ENCODE measurements around the gene LTA. TPM values are rescaled to one million over a fixed set of nuclear protein-coding genes. Genes with fewer than 3 reads are reported as not detected.
A peak's percentile ranks its signal among the peaks of the same experiment; 100 is the strongest.
"Not testable (repeated sequence)": the region's sequence is repeated elsewhere in the genome, so short reads cannot be mapped to it uniquely, and the experiment has no call there.

LTA gene
- total RNA-seq, 1 donor from 2014 or later: not detected

DNA sequence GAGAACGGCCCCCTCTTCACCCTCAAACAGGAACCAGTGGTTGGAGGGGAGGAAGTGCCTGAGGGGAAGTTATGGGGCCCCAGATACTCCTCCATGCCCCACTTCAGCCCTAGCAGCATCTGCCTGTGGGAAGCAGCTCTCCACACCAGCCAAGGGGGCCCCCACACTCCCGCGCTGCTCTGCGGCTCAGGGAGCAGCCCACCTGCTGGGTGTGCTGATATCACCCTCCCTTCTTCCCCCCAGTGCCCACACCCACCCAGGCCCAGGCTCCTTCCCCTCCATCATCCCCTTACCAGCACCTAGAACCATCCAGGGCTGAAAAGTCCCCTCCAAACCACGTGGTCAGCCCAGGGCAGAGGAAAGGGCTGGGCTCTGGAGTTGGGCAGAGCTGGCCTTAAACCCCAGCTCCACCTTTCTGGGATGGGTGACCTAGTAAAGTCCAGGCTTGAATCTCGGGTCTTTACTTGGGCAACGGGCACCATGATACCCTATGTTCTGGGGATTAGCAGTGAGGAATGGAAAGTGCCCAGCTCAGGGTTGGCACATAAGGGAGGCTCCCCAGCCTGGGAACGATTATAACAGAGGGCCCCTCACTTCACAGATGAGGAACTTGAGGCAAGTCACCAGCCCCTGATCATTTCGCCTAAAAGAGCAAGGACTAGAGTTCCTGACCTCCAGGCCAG lies 14.7 kb downstream of the LTA start:
- no peak for DNase-seq (ENCODE audit: low read depth in 2 of 2)

GRCh38 chr6:31587791-31588777 lies 16.0 kb downstream of the LTA start:
- DNase-seq (ENCODE audit: low read depth in 2 of 2): no peak

- no peak for DNase-seq (ENCODE audit: low read depth in 2 of 2)
These were observed 17.0 kb downstream of the LTA start for GRCh38 chr6:31588871-31589650.

DNA sequence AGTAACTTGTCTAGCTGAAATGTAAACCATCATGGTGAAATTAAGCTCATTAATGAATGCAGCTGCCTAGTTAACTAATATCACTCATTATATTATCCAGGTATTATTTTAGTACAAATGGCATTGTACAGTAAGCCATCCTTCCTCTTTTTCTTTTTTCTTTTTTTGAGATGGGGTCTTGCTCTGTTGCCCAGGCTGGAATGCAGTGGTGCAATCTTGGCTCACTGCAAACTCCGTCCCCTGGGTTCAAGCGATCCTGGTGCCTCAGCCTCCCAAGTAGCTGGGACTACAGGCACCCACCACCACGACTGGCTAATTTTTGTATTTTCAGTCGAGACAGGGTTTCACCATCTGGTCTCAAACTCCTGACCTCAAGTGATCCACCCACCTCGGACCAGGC lies 18.6 kb downstream of the LTA start:
- DNase-seq (ENCODE audit: low read depth in 2 of 2): not testable (repeated sequence)

- no peak for DNase-seq (ENCODE audit: low read depth in 2 of 2)
These were observed 20.3 kb downstream of the LTA start for GRCh38 chr6:31592396-31592771.

DNA sequence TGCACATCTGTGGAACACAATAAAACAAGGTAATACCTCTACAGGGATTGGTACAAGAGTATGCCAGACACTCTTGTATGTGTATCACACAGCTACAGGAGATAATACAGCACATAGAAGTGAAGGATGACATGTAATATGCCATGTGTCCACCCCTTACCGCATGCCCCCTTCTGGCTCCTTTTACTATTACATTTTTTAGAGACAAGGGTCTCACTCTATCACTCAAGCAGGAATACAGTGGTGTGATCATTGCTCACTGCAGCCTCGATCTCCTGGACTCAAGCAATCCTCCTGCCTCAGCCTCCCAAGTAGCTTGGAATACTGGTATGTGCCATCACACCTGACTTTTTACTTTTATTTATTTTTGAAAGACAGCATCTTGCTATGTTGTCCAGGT lies 24.9 kb downstream of the LTA start:
- peak; percentile 48 to 63 for DNase-seq (ENCODE audit: low read depth in 2 of 2)

DNA sequence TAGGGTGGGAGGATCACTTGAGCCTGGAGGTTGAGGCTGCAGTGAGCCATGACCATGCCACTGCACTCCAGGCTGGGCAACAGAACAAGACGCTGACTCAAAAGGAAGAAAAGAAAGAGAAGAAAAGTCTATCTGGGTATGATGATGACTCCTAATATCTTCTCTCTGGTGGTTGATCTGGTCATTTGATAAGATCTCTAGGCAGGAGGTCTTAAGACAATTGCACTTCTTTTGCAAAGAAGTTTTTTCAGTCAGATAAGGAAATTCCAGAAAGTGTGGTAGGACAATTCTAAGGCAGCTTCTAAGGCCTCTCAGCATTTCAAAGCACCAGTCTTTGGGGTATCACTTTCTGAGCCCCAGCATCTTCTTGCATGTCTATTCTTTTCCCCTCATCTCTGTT lies 35.2 kb downstream of the LTA start:
- no peak for DNase-seq (ENCODE audit: low read depth in 2 of 2)

GRCh38 chr6:31609519-31610406 lies 37.7 kb downstream of the LTA start:
- no peak for DNase-seq (ENCODE audit: low read depth in 2 of 2)

DNA sequence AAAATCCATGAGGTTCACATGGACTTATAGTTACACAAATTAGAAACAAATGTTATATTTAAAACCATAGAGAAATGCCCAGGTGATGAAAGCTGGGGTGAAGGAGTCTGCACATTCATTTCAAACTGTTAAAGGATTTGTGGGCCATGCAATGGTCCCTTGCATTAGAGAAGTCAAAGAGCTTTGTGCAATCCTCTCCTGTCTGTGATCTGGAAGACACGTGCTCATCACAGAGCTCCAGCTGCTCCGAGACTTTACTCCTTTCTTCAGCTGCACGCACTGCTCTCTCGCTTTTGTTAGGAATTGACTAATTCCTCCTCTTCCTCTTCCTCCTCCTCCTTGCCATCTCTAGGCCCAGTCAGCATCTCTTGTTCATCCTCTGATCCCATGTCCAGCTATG lies 38.9 kb downstream of the LTA start:
- no peak for DNase-seq (ENCODE audit: low read depth in 2 of 2)

- DNase-seq (ENCODE audit: low read depth in 2 of 2): no peak
These were observed 42.1 kb downstream of the LTA start for GRCh38 chr6:31614075-31614619.

GRCh38 chr6:31614684-31615578 lies 42.8 kb downstream of the LTA start, which contains the start of gene AIF1:
AIF1 (plus strand) TSS chr6:31615234; CDS start chr6:31615330, 96 bp downstream.
- DNase-seq (ENCODE audit: low read depth in 2 of 2): no peak

- no peak for DNase-seq (ENCODE audit: low read depth in 2 of 2)
These were observed 43.7 kb downstream of the LTA start for GRCh38 chr6:31615748-31616147.

DNA sequence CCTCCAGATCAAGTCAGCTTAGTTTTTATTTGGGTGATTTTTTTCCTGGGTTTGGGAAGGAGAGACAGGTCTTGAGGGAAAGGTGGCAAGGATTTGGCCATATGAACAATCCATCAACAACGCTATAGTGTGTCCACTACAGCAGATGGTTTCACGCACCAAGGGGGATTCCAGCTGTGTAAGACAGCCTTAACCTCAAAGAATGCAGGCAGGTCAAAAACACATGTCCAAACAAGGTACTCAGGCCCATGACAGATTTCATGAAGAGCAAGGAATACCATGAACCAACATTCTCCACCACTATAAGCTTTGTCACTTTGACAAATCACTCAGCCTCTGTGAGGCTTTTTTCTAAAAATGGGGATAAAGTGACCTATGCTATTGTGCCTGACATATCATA lies 44.9 kb downstream of the LTA start:
- no peak for DNase-seq (ENCODE audit: low read depth in 2 of 2)

- DNase-seq (ENCODE audit: low read depth in 2 of 2): peak; percentile 97 to 100
These were observed 47.9 kb downstream of the LTA start for GRCh38 chr6:31619805-31620585.

DNA sequence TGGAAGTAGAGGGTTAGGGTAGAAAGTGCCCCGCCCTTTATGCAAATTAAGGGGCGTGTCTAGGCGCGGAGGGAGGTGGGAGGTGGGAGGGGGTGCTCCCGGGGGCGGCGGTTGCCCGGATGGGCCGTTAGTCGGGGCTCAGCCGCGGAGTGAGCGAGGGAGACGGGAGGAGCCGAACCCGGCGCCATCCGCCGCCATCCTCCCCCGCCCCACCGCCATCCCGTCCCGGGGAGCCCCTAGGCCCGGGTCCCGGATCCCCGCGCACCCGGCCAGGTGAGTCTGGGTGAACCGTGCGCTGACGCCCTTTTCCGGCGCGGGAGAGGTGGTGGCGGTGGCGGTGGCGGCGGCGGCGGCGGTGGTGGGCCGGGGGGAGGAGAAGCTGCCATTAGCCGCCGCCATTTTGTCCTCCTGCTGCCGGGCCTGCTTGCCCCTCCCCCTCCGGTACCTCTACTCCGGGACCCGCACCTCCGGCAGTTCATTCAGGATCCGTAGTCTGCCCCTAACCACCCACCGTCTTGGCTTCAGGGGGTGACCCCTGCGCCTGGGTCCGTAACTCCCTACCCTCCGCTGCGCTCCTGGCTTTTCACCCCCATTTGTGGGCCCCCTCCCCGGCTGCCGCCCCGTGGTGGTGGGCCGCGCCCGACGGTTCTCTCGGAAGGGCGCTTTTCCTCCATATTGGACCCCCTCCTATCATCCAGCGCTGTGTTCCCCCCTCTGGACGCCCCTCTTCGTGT lies 48.7 kb downstream of the LTA start, which contains the start of gene PRRC2A:
Gene PRRC2A, plus strand, starts transcription at position 130 of the 734 bp plus-strand sequence. CDS start 2,075 bp downstream, outside the sequence.
- peak in 1 of 2 donors; percentile 26 for DNase-seq (ENCODE audit: low read depth in 2 of 2)

DNA sequence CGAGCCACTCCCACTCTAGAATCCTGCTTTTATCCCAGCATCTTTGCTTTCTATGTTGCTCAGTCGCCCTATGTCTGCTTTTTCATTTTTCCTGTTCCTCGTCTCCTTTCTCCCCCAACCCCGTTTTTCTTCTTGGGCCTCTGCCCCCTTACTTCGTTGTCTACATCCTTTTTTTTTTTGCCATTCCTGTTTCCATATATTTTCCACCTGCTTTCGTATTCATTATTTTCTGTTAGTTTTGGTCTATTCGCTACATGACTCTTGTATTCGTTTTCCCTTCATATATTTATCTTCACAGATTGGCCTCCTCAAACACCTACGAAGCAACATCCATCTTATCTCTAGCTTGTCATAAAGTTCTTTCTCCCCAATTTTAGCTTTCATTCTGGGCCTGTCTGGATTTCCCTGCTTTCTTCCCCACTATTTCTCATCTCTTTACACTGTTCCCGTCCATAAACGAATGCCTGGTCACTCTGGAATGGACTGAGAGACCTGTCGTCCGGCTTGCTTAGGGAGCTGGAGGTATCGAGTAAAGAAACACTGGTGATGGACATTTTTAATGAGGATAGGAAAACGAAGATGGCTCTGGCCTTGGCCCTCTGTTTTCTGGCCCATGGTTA lies 49.3 kb downstream of the LTA start:
- DNase-seq (ENCODE audit: low read depth in 2 of 2): peak in 1 of 2 donors; percentile 13

GRCh38 chr6:31621991-31622390 lies 49.9 kb downstream of the LTA start:
- no peak for DNase-seq (ENCODE audit: low read depth in 2 of 2)

All from dermis microvascular lymphatic vessel endothelial cell (primary cell).